ENCODE results near the gene UGT1A3. TPM values are rescaled to one million over a fixed set of nuclear protein-coding genes. Genes with fewer than 3 reads are reported as not detected.

Gene UGT1A3
- total and polyA plus RNA-seq, 10 of the 15 experiments (the other 5 are each of a cell fraction or from before 2014, with no cell fraction given): not detected

DNA sequence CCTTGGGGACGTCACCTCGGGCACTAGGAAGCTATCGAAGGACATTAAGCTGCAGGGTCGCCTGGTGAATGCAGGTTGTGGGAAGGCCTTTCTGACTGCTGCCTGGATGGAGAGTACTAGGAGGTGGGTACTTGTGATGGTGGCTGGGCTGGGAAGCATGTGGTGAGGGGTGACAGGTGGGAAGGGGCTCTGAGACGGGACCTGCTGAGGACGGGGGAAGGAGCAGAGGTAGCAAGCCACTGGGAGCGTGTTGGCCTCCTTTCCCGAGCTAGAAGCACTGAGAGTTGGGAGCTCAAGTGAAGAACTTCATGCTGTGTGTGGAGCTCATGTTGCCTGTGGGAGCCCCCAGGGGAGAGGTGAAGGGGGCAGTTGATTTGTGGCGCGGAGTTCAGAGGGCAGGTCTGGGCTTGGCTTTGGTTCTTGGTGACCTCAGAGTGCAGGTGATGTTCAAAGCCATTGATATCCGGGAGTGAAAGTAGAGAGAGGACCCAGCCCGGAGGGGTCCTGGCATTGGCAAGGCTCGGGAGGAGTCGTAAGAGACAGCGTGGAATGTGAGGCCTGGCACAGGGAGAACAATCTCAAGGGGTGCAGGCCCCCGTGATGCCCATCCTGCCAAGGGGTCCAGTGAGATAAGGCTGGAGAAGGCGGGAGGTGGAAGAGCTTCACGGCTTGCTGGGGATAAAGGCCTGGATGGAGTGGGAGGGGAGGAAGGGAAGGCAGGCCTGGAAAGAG is 62.5 kb downstream of the UGT1A3 start:
- POLR2A ChIA-PET: no interaction called here

More for the DNA sequence above, 62.5 kb downstream of the UGT1A3 start:
- no peaks in the 10 kb centered on the region for H3K79me2 ChIP-seq (ENCODE audit: control insufficient read depth, insufficient read depth, low read length)
- H3K9me3 ChIP-seq (replicated peaks; ENCODE audit: control insufficient read depth, insufficient read depth, low read length): no peaks in the 10 kb centered on the region; the same call in 2 of the 3 replicates
- ChIA-PET RAD21 (ENCODE audit: unreplicated experiment) (no interaction called here), SMC1A (ENCODE audit: uncharacterized antibody, unreplicated experiment) (no interaction called here), CTCF (no interaction called here)
- FAIRE-seq (no peak), ATAC-seq (no peak), DNase-seq (ENCODE audit: low read depth, low spot score) (no peak)
- H2AFZ ChIP-seq (ENCODE audit: control insufficient read depth, low read depth, low read length): no peak overlapping the region
- intact Hi-C loops (cut with micrococcal nuclease; ENCODE audit: unreplicated experiment): no loop called here
- TF ChIP-seq TCF12 (IDR thresholded peaks at IDR 0.05; ENCODE audit: low read depth, low read length): no peak
- TF ChIP-seq, protein P1, sequence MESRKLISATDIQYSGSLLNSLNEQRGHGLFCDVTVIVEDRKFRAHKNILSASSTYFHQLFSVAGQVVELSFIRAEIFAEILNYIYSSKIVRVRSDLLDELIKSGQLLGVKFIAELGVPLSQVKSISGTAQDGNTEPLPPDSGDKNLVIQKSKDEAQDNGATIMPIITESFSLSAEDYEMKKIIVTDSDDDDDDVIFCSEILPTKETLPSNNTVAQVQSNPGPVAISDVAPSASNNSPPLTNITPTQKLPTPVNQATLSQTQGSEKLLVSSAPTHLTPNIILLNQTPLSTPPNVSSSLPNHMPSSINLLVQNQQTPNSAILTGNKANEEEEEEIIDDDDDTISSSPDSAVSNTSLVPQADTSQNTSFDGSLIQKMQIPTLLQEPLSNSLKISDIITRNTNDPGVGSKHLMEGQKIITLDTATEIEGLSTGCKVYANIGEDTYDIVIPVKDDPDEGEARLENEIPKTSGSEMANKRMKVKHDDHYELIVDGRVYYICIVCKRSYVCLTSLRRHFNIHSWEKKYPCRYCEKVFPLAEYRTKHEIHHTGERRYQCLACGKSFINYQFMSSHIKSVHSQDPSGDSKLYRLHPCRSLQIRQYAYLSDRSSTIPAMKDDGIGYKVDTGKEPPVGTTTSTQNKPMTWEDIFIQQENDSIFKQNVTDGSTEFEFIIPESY (IDR thresholded peaks at IDR 0.05): no peak
- TF ChIP-seq NBN (IDR thresholded peaks at IDR 0.05): no peak
- TF ChIP-seq BACH1 (IDR thresholded peaks at IDR 0.05; ENCODE audit: borderline replicate concordance): no peak
- TF ChIP-seq STAT3 (IDR thresholded peaks at IDR 0.05; ENCODE audit: low read depth, low read length): no peak
- no peak for TF ChIP-seq NR2F1 (conservative IDR thresholded peaks at IDR 0.05)
- no peak for TF ChIP-seq SMARCA5 (IDR thresholded peaks at IDR 0.05)
- TF ChIP-seq RFX5 (IDR thresholded peaks at IDR 0.05; ENCODE audit: low read depth, low read length): no peak
- TF ChIP-seq YY1 (IDR thresholded peaks at IDR 0.05; ENCODE audit: low read depth, low read length): no peak
- TF ChIP-seq, protein P2, sequence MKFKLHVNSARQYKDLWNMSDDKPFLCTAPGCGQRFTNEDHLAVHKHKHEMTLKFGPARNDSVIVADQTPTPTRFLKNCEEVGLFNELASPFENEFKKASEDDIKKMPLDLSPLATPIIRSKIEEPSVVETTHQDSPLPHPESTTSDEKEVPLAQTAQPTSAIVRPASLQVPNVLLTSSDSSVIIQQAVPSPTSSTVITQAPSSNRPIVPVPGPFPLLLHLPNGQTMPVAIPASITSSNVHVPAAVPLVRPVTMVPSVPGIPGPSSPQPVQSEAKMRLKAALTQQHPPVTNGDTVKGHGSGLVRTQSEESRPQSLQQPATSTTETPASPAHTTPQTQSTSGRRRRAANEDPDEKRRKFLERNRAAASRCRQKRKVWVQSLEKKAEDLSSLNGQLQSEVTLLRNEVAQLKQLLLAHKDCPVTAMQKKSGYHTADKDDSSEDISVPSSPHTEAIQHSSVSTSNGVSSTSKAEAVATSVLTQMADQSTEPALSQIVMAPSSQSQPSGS (IDR thresholded peaks at IDR 0.05; ENCODE audit: low read length): no peak
- TF ChIP-seq ZNF24 (IDR thresholded peaks at IDR 0.05): no peak
- TF ChIP-seq JUND (IDR thresholded peaks at IDR 0.05; ENCODE audit: low read depth, low read length): no peak
- TF ChIP-seq IKZF2 (IDR thresholded peaks at IDR 0.05): no peak
- TF ChIP-seq ZNF217 (IDR thresholded peaks at IDR 0.05): no peak
- TF ChIP-seq, protein P3, sequence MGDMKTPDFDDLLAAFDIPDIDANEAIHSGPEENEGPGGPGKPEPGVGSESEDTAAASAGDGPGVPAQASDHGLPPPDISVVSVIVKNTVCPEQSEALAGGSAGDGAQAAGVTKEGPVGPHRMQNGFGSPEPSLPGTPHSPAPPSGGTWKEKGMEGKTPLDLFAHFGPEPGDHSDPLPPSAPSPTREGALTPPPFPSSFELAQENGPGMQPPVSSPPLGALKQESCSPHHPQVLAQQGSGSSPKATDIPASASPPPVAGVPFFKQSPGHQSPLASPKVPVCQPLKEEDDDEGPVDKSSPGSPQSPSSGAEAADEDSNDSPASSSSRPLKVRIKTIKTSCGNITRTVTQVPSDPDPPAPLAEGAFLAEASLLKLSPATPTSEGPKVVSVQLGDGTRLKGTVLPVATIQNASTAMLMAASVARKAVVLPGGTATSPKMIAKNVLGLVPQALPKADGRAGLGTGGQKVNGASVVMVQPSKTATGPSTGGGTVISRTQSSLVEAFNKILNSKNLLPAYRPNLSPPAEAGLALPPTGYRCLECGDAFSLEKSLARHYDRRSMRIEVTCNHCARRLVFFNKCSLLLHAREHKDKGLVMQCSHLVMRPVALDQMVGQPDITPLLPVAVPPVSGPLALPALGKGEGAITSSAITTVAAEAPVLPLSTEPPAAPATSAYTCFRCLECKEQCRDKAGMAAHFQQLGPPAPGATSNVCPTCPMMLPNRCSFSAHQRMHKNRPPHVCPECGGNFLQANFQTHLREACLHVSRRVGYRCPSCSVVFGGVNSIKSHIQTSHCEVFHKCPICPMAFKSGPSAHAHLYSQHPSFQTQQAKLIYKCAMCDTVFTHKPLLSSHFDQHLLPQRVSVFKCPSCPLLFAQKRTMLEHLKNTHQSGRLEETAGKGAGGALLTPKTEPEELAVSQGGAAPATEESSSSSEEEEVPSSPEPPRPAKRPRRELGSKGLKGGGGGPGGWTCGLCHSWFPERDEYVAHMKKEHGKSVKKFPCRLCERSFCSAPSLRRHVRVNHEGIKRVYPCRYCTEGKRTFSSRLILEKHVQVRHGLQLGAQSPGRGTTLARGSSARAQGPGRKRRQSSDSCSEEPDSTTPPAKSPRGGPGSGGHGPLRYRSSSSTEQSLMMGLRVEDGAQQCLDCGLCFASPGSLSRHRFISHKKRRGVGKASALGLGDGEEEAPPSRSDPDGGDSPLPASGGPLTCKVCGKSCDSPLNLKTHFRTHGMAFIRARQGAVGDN (IDR thresholded peaks at IDR 0.05): no peak
- no peak for TF ChIP-seq CREM (IDR thresholded peaks at IDR 0.05; ENCODE audit: low read depth)
- TF ChIP-seq IKZF1 (conservative IDR thresholded peaks at IDR 0.05): no peak
- TF ChIP-seq MEF2B (IDR thresholded peaks at IDR 0.05; ENCODE audit: partially characterized antibody, poor library complexity, severe bottlenecking): no peak
- no peaks in the 10 kb centered on the region for H3K4me1 ChIP-seq (ENCODE audit: control insufficient read depth, insufficient read depth, low read length)
- no TSS peak for BruUV-seq (replicated peaks)
- no peak overlapping the region for H3K4me2 ChIP-seq (ENCODE audit: control insufficient read depth, insufficient read depth)
- H3K9ac ChIP-seq (ENCODE audit: control insufficient read depth, insufficient read depth, low read length): no peak overlapping the region
- no peak overlapping the region for H3K4me3 ChIP-seq
- no peaks in the 10 kb centered on the region for H4K20me1 ChIP-seq (ENCODE audit: control insufficient read depth, insufficient read depth)
- 38% methylated on average over 18 of the region's 18 CpGs for WGBS (ENCODE audit: insufficient coverage, insufficient replicate concordance, low lambda C conversion rate, missing lambda C conversion rate)
- in situ Hi-C loops (cut with MboI): no loop called here
- no peaks in the 10 kb centered on the region for H3K36me3 ChIP-seq (ENCODE audit: control insufficient read depth in 2 of 2, insufficient read depth in 2 of 2, low read length in 1 of 2)
- no peak overlapping the region for H3K27ac ChIP-seq (ENCODE audit: control insufficient read depth, insufficient read depth)
- H3K27me3 ChIP-seq (replicated peaks in 1 of 2; ENCODE audit: control insufficient read depth in 2 of 2, insufficient read depth in 2 of 2, low read length in 1 of 2): no peaks in the 10 kb centered on the region; a peak in 1 of 4 replicates

All from GM12878 (cell line).